BE2C (cell line): Measurements from ENCODE around the gene OR4D5.

Source experiments
- DNase-seq: peaks from one replicate; pipeline ENCODE4 v3.0.0-alpha.2; 2020
- H3K27me3 ChIP-seq: fragments of 250-450 bp; sonication (Bioruptor Pico); 2 replicates; pipeline ENCODE4 v1.5.1; 2020; ENCODE audit warnings: mild to moderate bottlenecking
- H3K36me3 ChIP-seq: fragments of 250-450 bp; sonication (Bioruptor Pico); 2 replicates; pipeline ENCODE4 v1.5.1; 2020; ENCODE audit warnings: mild to moderate bottlenecking
- H3K4me1 ChIP-seq: fragments of 250-450 bp; sonication (Bioruptor Pico); 2 replicates; pipeline ENCODE4 v1.5.1; 2020
- H3K4me3 ChIP-seq: 2 replicates; pipeline ENCODE4 v1.5.1; 2011; ENCODE audit warnings: low read depth, low read length
- H3K9me3 ChIP-seq: fragments of 250-450 bp; sonication (Bioruptor Pico); 2 replicates; pipeline ENCODE4 v1.5.1; 2020
- TF ChIP-seq, protein P1 (sequence below): IDR thresholded peaks from 2 replicates; pipeline ENCODE4 v1.5.1; 2012; ENCODE audit warnings: mild to moderate bottlenecking, low read depth, low read length

Gene OR4D5

DNA sequence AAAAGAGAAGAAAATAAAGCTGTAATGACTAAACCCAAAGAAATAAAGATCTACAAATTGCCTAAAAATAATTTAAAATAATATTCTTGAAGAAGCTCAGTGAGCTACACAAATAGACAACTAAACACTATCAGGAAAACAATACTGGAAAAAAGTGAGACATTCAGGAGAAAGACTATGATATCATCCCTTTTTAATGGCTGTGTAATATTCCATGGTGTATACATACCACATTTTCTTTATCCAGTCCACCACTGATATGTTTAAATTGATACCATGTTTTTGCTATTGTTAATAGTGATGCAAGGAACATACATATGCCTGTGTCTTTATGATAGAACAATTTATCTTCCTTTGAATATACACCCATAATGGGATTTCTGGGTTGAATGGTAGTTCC lies 17.3 kb downstream of the OR4D5 start:
- no peak for DNase-seq
- Histone ChIP-seq H3K9me3 (no peaks in the 10 kb centered on the region), H3K27me3 (no peaks in the 10 kb centered on the region), H3K36me3 (no peaks in the 10 kb centered on the region), H3K4me1 (no peaks in the 10 kb centered on the region), H3K4me3 (no peak overlapping the region)
- TF ChIP-seq, protein P1, sequence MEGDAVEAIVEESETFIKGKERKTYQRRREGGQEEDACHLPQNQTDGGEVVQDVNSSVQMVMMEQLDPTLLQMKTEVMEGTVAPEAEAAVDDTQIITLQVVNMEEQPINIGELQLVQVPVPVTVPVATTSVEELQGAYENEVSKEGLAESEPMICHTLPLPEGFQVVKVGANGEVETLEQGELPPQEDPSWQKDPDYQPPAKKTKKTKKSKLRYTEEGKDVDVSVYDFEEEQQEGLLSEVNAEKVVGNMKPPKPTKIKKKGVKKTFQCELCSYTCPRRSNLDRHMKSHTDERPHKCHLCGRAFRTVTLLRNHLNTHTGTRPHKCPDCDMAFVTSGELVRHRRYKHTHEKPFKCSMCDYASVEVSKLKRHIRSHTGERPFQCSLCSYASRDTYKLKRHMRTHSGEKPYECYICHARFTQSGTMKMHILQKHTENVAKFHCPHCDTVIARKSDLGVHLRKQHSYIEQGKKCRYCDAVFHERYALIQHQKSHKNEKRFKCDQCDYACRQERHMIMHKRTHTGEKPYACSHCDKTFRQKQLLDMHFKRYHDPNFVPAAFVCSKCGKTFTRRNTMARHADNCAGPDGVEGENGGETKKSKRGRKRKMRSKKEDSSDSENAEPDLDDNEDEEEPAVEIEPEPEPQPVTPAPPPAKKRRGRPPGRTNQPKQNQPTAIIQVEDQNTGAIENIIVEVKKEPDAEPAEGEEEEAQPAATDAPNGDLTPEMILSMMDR, result no peak

DNA sequence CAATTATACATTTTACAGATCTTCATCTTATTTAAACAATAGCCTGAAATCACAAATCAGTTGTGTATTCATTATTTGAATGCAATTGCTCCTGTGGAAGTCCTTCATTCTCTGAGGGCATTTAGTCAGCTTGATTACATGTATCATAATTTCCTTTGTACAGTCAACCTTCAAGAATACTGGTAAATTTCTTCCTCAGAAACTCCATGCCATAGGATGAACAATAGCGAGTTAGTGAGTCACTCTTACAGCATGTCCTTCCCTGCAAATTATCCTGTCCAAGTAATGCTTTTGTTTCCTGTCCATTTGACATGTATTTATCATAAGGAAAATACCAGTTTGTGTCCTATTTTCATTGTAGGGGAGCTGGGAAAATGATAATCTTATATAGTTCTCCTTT lies 34.4 kb downstream of the OR4D5 start:
- TF ChIP-seq, protein P1, result no peak
- no peak overlapping the region for H3K4me3 ChIP-seq
- no peaks in the 10 kb centered on the region for H3K36me3 ChIP-seq
- no peak for DNase-seq
- H3K9me3 ChIP-seq, result no peaks in the 10 kb centered on the region
- no peaks in the 10 kb centered on the region for H3K4me1 ChIP-seq
- no peaks in the 10 kb centered on the region for H3K27me3 ChIP-seq

DNA sequence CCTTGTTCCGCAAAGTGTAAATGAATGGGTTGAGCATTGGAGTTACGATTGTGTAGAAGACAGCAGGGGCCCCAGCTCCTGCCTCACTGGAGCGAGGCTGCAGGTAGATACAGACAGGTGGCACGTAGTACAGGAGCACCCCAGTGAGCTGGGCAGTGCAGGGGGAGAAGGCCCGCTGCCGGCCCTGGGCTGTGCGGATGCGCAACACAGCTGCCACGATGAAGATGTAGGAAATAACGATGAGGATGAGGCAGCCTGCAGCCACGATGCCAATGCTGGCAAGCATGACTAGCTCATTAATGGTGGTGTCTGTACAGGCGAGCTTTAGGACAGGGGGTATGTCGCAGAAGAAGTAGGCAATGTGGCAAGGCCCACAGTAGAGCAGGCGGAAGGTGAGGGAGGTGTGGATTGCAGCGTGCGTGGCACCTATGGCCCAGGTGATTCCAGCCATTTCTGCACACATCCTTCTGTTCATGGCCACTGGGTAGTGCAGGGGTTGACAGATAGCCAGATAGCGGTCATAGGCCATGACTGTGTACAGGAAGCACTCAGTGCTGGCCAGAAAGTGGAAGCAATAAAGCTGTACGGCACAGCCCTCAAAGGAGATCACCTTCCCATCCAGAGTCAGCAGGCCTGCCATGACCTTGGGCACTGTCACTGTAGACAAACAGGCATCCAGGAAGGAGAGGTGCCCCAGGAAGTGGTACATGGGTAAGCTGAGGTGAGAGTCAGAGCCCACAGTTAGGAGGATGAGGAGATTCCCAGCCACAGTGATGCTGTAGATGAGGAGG lies 37.5 kb downstream of the OR4D5 start:
- H3K36me3 ChIP-seq, result no peaks in the 10 kb centered on the region
- no peaks in the 10 kb centered on the region for H3K4me1 ChIP-seq
- H3K4me3 ChIP-seq, result no peak overlapping the region
- H3K27me3 ChIP-seq, result no peaks in the 10 kb centered on the region
- DNase-seq, result no peak
- no peaks in the 10 kb centered on the region for H3K9me3 ChIP-seq
- TF ChIP-seq, protein P1, result no peak

DNA sequence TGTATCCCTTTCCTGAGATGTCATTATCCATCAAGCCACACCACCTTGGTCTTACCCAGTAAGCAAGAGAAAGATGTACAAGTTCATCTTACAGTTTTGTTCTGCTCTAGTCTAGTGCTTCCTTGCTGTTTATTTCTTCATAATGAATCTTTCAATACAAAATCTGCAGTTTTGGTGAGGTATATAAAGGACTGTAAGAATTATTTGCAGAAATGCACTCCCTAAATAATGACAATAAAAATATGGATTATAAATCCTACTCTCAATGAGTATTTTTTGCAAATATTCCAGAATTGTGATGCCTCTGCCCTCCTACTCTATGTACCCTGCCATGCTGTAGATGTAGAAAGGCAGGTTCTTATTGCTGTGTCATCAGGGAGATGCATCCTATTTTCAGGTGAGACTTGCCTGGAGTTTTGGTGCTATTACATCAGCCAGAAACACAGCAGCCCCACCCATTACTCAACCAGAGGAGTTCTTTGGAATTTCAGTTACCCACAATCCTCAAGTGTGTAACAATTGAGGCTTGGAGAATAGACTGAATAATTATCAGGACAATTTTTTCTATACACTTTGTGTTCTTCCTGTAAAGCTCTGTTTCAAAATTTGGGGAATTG lies 38.4 kb downstream of the OR4D5 start, which contains the start of gene OR10S1:
Gene OR10S1 (minus strand): TSS at position 51 of the 617 bp plus-strand sequence. CDS start 117 bp downstream, outside the sequence.
- DNase-seq, result no peak
- no peaks in the 10 kb centered on the region for H3K36me3 ChIP-seq
- H3K4me3 ChIP-seq, result no peak within 1 kb of the TSS
- H3K9me3 ChIP-seq, result no peaks in the 10 kb centered on the region
- TF ChIP-seq, protein P1, result no peak
- no peaks in the 10 kb centered on the region for H3K4me1 ChIP-seq
- no peaks in the 10 kb centered on the region for H3K27me3 ChIP-seq

DNA sequence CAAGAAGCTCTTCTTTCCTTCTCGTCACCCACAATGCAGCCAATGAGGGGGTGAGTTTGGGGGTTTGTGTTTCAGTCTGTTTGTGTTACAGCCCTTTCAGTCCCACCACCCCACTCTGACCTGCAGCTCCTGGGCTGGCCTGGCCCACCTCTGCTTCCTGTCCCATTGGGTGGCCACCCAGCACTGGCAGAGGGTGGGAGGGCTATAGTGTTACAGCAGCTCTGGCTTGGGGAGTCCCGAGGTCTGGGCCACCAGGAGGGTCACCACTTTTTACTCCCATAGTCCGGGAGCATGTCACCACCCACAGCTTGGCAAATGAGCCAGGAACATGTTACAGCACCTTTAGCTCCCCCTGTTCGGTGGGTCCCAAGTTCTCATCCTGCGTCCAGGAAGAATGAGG lies 39.9 kb downstream of the OR4D5 start:
- H3K36me3 ChIP-seq, result no peaks in the 10 kb centered on the region
- TF ChIP-seq, protein P1, result no peak
- no peak for DNase-seq
- no peak overlapping the region for H3K4me3 ChIP-seq
- H3K9me3 ChIP-seq, result no peaks in the 10 kb centered on the region
- no peaks in the 10 kb centered on the region for H3K27me3 ChIP-seq
- no peaks in the 10 kb centered on the region for H3K4me1 ChIP-seq
